22Rv1 (cell line): ENCODE results near the gene CFAP410.

Source experiments
- ZFX ChIP-seq: fragments of 450-650 bp; IDR thresholded peaks from 2 replicates; pipeline ENCODE4 v1.6.1; 2017; ENCODE audit warnings: antibody characterized with exemption, borderline replicate concordance
- TF ChIP-seq, protein P1 (sequence below): fragments of 450-650 bp; IDR thresholded peaks from 2 replicates; pipeline ENCODE4 v1.5.1; 2017; ENCODE audit warnings: mild to moderate bottlenecking

GRCh38 chr21:44337449-44337848, 1.7 kb downstream of the CFAP410 start:
- no peak for TF ChIP-seq ZFX
- TF ChIP-seq, protein P1, sequence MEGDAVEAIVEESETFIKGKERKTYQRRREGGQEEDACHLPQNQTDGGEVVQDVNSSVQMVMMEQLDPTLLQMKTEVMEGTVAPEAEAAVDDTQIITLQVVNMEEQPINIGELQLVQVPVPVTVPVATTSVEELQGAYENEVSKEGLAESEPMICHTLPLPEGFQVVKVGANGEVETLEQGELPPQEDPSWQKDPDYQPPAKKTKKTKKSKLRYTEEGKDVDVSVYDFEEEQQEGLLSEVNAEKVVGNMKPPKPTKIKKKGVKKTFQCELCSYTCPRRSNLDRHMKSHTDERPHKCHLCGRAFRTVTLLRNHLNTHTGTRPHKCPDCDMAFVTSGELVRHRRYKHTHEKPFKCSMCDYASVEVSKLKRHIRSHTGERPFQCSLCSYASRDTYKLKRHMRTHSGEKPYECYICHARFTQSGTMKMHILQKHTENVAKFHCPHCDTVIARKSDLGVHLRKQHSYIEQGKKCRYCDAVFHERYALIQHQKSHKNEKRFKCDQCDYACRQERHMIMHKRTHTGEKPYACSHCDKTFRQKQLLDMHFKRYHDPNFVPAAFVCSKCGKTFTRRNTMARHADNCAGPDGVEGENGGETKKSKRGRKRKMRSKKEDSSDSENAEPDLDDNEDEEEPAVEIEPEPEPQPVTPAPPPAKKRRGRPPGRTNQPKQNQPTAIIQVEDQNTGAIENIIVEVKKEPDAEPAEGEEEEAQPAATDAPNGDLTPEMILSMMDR, result no peak
